HepG2 (cell line): ENCODE data around the gene NELFB. TPM values are rescaled to one million over a fixed set of nuclear protein-coding genes. Genes with fewer than 3 reads are reported as not detected.

Experiments
- ATF1 ChIP-seq: IDR thresholded peaks from 2 replicates; pipeline ENCODE4 v1.6.1; 2016; ENCODE audit warnings: mild to moderate bottlenecking, control low read depth
- HMG20A ChIP-seq: IDR thresholded peaks from 2 replicates; pipeline ENCODE4 v1.6.1; 2016; ENCODE audit warnings: borderline replicate concordance
- ISL2 ChIP-seq: sonication (generic); formaldehyde crosslinking; IDR thresholded peaks from 2 replicates; pipeline ENCODE4 v1.5.0; 2020; ENCODE audit warnings: missing genetic modification reagents
- KAT2B ChIP-seq: fragments of 150-350 bp; IDR thresholded peaks from 2 replicates; pipeline ENCODE4 v1.6.1; 2014; ENCODE audit warnings: low read depth, low read length, borderline replicate concordance
- KLF15 ChIP-seq: sonication (generic); formaldehyde crosslinking; IDR thresholded peaks from 2 replicates; pipeline ENCODE4 v1.8.1; 2023; ENCODE audit warnings: borderline replicate concordance, mild to moderate bottlenecking, inconsistent platforms, missing genetic modification reagents, mixed read lengths
- MLLT10 ChIP-seq: sonication (generic); formaldehyde crosslinking; IDR thresholded peaks from 2 replicates; pipeline ENCODE4 v1.4.0; 2020; ENCODE audit warnings: missing genetic modification reagents
- MLXIP ChIP-seq: sonication (generic); formaldehyde crosslinking; IDR thresholded peaks from 2 replicates; pipeline ENCODE4 v1.9.0; 2021; ENCODE audit warnings: missing genetic modification reagents, borderline replicate concordance
- REPIN1 ChIP-seq: sonication (generic); formaldehyde crosslinking; IDR thresholded peaks from 2 replicates; pipeline ENCODE4 v1.8.0; 2022; ENCODE audit warnings: missing genetic modification reagents, low read depth, mild to moderate bottlenecking, borderline replicate concordance
- RNF2 ChIP-seq: fragments of 450-650 bp; conservative IDR thresholded peaks from 2 replicates; pipeline ENCODE4 v1.6.1; 2016; ENCODE audit warnings: low read depth
- SMAD1 ChIP-seq: sonication (generic); formaldehyde crosslinking; IDR thresholded peaks from 2 replicates; pipeline ENCODE4 v1.4.0; 2020; ENCODE audit warnings: missing genetic modification reagents, low read depth, mild to moderate bottlenecking, borderline replicate concordance
- TRAFD1 ChIP-seq: sonication (generic); formaldehyde crosslinking; IDR thresholded peaks from 2 replicates; pipeline ENCODE4 v1.5.1; 2020; ENCODE audit warnings: missing genetic modification reagents, mild to moderate bottlenecking, borderline replicate concordance
- ZFX ChIP-seq: sonication (generic); formaldehyde crosslinking; IDR thresholded peaks from 2 replicates; pipeline ENCODE4 v1.4.0; 2020; ENCODE audit warnings: mild to moderate bottlenecking, low read depth, missing genetic modification reagents, moderate library complexity
- ZNF136 ChIP-seq: sonication (generic); formaldehyde crosslinking; IDR thresholded peaks from 2 replicates; pipeline ENCODE4 v1.8.1; 2022; ENCODE audit warnings: low read depth, mild to moderate bottlenecking, moderate library complexity, missing genetic modification reagents
- ZNF251 ChIP-seq: sonication (generic); formaldehyde crosslinking; IDR thresholded peaks from 2 replicates; pipeline ENCODE4 v1.9.0; 2021; ENCODE audit warnings: mild to moderate bottlenecking, missing genetic modification reagents
- ZNF30 ChIP-seq: sonication (generic); formaldehyde crosslinking; IDR thresholded peaks from 2 replicates; pipeline ENCODE4 v1.5.0; 2020; ENCODE audit warnings: mild to moderate bottlenecking, missing genetic modification reagents
- ZNF33A ChIP-seq: sonication (generic); formaldehyde crosslinking; IDR thresholded peaks from 2 replicates; pipeline ENCODE4 v1.5.1; 2020; ENCODE audit warnings: missing genetic modification reagents, mild to moderate bottlenecking, moderate library complexity, borderline replicate concordance
- ZNF451 ChIP-seq: sonication (generic); formaldehyde crosslinking; IDR thresholded peaks from 2 replicates; pipeline ENCODE4 v1.5.0; 2020; ENCODE audit warnings: mild to moderate bottlenecking, missing genetic modification reagents
- ZNF468 ChIP-seq: sonication (generic); formaldehyde crosslinking; IDR thresholded peaks from 2 replicates; pipeline ENCODE4 v1.8.0; 2022; ENCODE audit warnings: mild to moderate bottlenecking, moderate library complexity, missing genetic modification reagents
- ZNF546 ChIP-seq: sonication (generic); formaldehyde crosslinking; conservative IDR thresholded peaks from 2 replicates; pipeline ENCODE4 v1.8.1; 2023; ENCODE audit warnings: mild to moderate bottlenecking, missing genetic modification reagents
- ZNF552 ChIP-seq: sonication (generic); formaldehyde crosslinking; IDR thresholded peaks from 2 replicates; pipeline ENCODE4 v1.9.0; 2022; ENCODE audit warnings: missing genetic modification reagents, mild to moderate bottlenecking, borderline replicate concordance
- ZNF558 ChIP-seq: sonication (generic); formaldehyde crosslinking; IDR thresholded peaks from 2 replicates; pipeline ENCODE4 v1.9.0; 2022; ENCODE audit warnings: mild to moderate bottlenecking, missing genetic modification reagents, borderline replicate concordance
- ZXDC ChIP-seq: sonication (generic); formaldehyde crosslinking; IDR thresholded peaks from 2 replicates; pipeline ENCODE4 v1.5.0; 2020; ENCODE audit warnings: mild to moderate bottlenecking, missing genetic modification reagents
- polyA plus RNA-seq, 8 experiments: library from polyadenylated mRNA; depleted of rRNA in 3 of 8; stranded (reverse) in 7 of 8; unstranded in 1 of 8; fragments of >200 nt; fragmentation: Illumina TruSeq in 4 of 8; extraction: Trizol in 4 of 8; gene quantifications; 2 replicates each; pipeline versions ENCODE4 v1.2.1 to v1.2.3, GENCODE V29; 2011 to 2016; ENCODE audit warnings: low read depth in 4 of 8, missing spikeins in 1 of 8, mixed read lengths in 1 of 8; ENCODE audit not compliant: insufficient read depth in 1 of 8
- total RNA-seq, 5 experiments: library from RNA; depleted of rRNA; stranded (reverse); fragments of >200 nt; fragmentation: Illumina TruSeq; extraction: Trizol; gene quantifications; 2 replicates each; pipeline ENCODE4 v1.2.3, GENCODE V29; 2016; ENCODE audit warnings: low read depth in 1 of 5
- TF ChIP-seq, protein P1 (sequence below): sonication (generic); formaldehyde crosslinking; IDR thresholded peaks from 2 replicates; pipeline ENCODE4 v1.5.0; 2020; ENCODE audit warnings: missing genetic modification reagents, mild to moderate bottlenecking, borderline replicate concordance

NELFB gene
- total and polyA plus RNA-seq, 2 of the 13 experiments (the other 11 are each of a cell fraction or from before 2014, with no cell fraction given), result 26.5 to 45.8 TPM

DNA sequence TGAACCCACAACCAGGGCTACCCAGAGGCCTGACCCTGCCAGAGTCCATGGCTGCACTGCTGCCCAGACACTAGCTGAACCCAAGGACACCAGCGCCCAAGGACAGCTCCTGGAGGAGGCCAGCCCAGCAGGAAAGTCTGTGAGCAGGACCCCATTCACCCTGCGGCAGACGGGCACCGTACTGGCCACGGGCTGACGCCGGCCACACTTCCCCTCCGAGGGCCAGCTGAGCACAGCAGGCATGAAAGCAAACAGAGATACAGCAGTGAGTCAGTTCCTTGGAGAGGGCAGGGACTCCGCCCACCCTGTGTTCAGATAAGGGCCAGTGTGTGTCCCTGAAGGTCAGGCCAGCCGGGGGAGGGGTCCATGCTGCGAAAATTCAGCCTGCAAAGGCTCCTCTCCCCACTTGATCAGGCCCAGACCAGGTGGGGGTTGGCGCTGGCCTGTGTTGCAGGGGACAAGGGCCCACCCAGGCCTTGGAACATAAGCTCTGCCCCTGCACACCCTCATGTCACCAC lies 36.3 kb upstream of the NELFB start (continued):
- no peak for TF ChIP-seq MLXIP
- no peak for TF ChIP-seq KLF15 (CRISPR knock-in tag)
- no peak for TF ChIP-seq ZXDC (CRISPR knock-in tag)
- TF ChIP-seq ZNF558 (CRISPR knock-in tag), result no peak
- TF ChIP-seq REPIN1 (CRISPR knock-in tag), result no peak; the same call in 1 of the 2 replicates
- TF ChIP-seq TRAFD1 (CRISPR knock-in tag), result no peak
- no peak for TF ChIP-seq KAT2B
- no peak for TF ChIP-seq RNF2
- TF ChIP-seq ZNF33A (CRISPR knock-in tag), result no peak
- TF ChIP-seq ZNF546, result 0 out of 2 replicates have a peak, but pooled peaks have one; percentile 60
- TF ChIP-seq ZNF30 (CRISPR knock-in tag), result no peak
- TF ChIP-seq ZFX (CRISPR knock-in tag), result peak; percentile 61
- no peak for TF ChIP-seq SMAD1 (CRISPR knock-in tag)
- TF ChIP-seq ZNF468, result no peak
- TF ChIP-seq, protein P1, sequence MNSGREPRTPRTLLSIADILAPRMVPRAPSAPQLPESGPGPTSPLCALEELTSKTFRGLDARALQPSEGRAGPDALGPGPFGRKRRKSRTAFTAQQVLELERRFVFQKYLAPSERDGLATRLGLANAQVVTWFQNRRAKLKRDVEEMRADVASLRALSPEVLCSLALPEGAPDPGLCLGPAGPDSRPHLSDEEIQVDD (CRISPR knock-in tag), result no peak
- no peak for TF ChIP-seq ZNF136 (CRISPR knock-in tag)
- TF ChIP-seq ATF1 (CRISPR knock-in tag), result no peak
- TF ChIP-seq ZNF251 (CRISPR knock-in tag), result no peak
- TF ChIP-seq ZNF451 (CRISPR knock-in tag), result no peak
- peak; percentile 31; the same call in 1 of the 2 replicates for TF ChIP-seq HMG20A
- no peak for TF ChIP-seq ZNF552
- no peak for TF ChIP-seq ISL2 (CRISPR knock-in tag)
- TF ChIP-seq MLLT10 (CRISPR knock-in tag), result no peak
